GM18907 (cell line): Measurements from ENCODE around the gene FA2H.

Experiments
- ATAC-seq: cut with Tn5 transposase; IDR thresholded peaks from one replicate; pipeline ENCODE4 v1.9.1; 2021; ENCODE audit warnings: mild to moderate bottlenecking, moderate library complexity; ENCODE audit not compliant: unreplicated experiment

FA2H gene

DNA sequence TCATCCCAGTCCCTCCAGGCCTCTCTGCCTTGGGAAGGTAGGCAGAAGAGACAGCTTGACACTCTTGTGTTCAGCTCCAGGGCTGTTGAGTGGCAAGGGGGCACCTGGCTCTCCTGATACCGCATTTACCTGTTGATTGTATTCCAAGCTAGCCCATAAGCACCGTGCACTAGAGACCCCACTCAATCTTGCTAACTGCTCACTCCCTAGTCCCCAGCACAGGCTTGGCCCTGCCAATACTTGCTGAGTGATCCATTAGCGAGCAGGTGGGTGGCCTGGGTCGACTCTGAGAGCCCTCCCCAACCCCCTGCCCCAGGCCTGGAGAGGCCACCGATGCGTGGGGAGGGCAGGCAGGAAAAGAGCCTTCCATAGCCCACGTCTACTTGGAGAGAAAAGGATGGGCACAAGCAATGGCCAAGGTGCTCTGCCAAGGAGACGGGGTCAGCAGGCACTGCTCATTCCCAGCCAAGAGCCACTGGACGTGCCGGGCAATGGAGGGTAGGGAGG lies 29.5 kb downstream of the FA2H start:
- ATAC-seq: no peak

DNA sequence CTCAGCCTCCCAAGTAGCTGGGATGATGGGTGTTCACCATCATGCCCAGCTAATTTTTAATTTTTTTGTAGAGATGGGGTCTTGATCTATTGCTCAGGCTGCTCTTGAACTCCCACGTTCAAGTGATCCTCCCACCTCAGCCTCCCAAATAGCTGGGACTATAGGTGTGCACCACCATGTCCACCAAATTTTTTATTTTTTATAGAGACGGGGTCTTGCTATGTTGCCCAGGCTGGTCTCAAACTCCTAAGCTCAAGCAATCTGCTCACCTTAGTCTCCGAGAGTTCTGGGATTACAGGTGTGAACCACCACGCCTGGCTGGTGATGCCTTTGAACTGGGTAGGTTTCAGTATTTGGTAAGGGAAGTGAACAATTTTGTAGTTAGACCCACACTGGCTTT lies 30.1 kb downstream of the FA2H start:
- ATAC-seq: no peak

DNA sequence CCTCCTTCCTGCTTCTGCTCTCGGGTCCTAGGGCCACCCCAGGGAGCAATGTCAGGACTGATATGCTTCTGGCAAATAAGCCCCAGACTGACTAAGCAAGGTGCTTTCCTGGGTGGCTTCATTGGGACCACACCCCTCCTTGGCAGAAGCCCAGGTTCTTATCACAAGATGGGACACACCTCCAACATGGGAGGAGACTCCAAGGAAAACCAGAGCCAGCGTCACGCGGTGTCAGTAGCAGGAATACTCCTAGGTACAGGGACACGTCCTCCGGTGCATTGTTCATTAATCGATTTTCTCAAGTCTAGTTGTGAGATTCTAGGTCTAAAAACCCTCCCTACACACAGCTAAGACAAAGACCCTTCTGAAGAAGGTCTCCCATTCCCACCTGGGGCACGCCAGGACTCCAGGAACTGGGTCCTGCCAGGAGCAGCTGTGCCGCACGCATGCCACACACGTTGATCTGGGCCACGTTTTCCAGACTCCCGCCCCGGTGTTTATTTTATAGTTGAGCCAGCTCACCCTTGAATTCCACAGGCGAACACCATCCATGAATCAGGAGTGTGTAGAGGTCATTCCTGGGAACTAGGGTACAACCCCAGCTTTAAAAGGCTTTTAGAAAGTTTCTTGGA lies 30.8 kb downstream of the FA2H start:
- no peak for ATAC-seq

DNA sequence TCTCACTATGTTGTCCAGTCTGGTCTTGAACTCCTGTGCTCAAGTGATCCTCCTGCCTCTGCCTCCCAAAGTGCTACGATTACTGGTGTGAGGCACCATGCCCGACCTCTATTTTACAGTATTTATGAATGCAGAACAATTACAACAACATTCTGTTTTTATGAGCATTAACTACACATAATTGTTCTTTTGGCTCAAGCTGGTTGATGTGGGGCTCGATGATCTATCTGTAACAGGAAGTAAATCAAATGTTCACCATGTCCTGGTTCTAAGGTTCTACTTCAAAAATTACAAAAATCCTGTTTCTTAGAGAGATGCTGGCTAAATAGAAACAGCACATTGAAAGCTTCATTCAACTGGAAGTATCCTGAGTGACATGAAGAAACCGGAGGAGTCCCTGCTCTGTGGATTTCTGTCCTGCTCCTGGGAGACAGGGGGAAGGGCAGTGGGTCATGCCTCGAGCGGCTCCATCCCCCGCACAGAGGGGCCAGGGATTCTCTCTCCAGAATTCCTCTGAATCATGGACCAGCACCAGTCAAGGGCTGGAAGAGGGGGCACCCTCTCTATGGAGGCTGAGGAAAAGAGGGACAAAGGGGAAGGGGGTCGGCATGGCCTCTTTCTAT lies 31.5 kb downstream of the FA2H start:
- ATAC-seq: no peak

DNA sequence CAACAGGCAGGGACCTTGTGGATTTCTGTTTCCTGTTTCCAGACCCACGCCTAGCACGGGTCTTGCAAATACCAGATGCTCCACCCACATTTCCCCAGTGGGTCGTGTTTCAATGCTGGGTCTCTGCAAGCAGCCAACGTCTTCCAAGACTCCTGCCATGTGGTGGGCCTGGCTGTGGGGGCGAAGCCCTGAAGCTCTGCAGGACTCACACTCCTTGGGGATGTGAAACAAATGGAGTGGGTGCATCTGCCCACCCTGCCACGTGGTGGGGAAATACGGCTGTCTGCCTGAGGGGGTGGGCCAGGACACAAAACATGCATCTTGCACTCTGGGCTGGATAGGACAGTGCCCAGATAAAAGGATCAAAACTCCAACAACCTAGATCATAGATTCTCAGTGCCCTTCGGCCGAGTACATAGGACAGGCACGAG lies 32.6 kb downstream of the FA2H start:
- no peak for ATAC-seq

DNA sequence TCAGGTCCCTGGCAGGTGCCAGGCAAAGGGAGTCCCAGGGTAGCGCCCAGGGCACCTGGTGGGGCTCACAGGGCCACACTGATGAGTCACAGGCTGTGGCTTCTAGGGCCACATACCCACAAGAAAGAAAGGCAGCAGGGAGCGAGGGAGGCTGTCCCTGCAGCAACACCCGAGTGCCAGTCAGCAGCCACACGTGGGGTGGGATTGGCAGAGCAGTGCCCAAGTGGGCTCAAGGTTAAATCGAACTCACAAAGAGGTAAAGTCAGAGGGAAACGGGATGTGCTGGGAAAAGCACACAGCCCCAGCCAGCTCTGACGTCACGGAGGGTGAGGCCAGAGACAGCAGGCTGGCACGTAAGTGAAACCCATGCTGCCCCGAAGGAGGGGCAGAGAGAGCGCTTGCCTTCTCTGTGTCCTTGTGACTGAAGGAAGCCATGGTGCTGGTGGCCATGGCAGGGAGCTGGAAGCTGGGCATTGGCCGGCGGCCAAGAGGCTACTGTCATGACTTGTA lies 33.8 kb downstream of the FA2H start:
- no peak for ATAC-seq

DNA sequence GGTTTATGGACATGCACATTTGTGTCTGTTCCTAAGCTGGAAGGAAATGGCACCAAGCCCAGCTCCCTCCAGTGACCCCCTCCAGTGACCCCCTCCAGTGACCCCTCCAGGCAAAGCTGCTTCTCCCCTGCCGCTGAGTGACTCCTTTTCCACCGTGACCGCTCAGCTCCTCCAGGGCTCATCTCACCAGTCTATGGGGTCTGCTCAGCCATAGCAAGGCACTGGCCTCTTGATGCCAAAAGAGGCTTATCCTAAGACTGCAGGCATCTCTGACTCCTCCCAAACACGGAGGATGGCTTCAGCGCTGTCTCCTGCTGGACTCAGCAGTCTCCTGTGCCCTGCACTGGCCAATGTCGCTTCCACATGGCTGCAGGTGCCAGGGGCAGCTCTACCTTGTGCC lies 35.3 kb downstream of the FA2H start:
- no peak for ATAC-seq

DNA sequence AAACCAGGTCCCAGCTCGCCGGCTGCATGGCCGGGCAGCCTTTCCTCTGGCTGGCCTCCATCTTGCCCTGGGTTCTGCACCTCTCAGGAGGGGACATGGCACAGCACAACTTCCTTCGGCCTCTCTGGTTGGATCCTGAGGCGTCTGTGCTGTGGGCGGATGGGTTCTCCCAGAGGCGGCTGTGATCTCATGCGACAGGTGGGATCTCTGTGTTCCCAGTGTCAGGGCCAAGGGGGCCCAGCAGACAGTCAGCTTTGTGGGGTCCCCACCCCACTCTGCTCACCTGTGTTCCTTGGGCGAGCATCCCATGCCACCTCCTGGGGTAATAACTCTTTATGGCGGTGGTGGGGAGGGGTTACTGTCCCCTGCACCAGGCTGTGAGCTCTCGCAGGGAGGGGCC lies 35.8 kb downstream of the FA2H start:
- ATAC-seq: no peak

DNA sequence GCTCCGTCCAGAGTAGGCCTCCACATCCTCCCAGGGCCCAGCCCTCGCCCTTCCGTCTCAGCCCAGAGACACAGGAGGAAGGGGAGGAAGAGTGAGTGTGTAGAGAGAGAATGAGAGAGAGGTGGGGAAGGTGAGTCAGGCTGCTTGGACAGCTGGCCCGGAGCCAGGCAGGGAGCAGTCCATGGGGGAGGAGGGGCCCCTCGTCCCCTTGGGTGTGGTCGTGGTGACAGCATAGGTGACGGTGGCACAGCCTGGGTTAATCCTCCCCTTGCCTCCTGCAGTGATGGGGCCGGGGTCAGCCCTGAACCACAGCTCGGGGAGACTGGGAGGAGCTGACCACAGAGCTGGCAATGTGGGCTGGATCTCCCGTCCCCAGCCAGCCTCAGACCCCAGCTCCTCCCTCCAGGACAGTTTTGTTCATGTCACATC lies 36.5 kb downstream of the FA2H start:
- no peak for ATAC-seq

DNA sequence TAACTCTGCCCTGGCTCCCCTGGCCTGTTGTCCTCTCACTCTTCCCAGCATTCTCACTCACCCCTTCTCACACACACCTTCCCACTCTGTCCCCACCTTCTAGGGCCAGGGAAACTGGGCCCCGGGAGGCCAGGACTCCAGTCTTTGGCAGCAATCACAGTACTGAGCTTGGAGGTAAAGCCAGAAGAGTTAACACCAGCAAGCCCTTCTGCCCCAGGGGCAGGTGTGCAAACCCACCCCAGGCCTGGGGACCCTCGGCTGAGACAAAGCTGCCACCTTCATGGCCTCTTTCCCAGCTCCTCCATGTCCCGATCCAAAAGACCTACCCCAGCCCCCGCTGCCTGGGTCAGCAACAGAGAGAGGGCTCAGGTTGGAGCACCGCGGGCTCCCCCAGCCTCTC lies 37.1 kb downstream of the FA2H start:
- no peak for ATAC-seq

DNA sequence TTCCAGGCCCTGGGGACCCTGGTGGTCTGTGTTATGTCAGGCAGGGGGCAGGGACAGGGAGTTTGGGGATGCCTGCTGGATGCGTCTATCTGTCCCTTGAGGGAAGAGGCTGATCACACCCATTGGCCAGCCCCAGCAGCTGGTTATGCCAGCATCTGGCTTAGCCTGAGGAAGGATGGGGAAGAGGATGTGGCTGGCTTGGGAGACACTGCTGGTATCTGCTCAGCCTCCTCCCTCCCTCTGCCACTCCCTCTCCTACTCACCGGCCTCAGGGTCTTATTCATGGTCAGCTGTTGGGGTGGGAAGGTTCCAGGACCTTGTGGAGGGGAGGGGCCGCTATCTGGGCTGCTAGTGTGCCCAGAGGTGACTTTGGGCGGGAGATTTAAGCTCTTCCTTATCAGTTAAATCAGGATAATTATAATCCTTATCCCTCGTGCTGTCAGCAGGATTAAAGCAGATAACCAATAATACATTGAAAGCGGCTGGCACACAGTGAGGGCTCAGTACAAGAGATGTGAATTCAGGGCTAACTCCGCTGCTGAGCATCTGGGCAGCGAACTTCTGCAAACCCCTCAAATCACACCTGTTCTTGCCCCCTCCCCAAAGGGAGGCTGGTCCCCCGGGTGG lies 38.0 kb downstream of the FA2H start:
- no peak for ATAC-seq

DNA sequence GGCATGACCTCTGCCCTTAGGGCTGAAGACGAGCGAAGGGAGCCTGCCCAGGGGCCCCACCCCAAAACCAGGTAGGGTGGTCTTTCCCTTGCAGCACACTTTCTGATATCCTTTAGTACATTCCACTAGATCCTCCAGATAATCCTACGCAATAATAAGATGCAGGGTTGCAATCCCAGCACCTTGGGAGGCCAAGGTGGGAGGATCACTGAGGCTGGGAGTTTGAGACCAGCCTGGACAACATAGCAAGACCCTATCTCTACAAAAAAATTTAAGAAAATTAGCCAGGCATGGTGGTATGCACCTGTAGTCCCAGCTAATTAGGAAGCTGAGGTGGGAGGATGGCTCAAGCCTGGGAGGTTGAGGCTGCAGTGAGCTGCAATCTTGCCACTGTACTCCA lies 39.1 kb downstream of the FA2H start:
- no peak for ATAC-seq

DNA sequence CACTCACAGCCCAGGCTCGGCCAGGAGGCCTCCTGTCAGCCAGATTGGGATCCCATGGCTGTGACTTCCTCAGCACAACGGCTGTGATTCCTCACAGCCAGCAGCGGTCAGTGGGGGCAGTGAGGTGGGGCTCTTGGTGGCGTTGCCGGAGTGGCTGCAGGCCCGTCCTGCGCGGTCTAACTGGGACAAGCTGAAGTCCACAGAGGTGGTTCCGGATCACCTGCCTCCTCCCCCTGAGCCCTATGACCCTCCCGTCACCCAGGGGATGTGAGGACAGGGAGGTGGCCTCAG lies 39.5 kb downstream of the FA2H start:
- ATAC-seq: no peak

DNA sequence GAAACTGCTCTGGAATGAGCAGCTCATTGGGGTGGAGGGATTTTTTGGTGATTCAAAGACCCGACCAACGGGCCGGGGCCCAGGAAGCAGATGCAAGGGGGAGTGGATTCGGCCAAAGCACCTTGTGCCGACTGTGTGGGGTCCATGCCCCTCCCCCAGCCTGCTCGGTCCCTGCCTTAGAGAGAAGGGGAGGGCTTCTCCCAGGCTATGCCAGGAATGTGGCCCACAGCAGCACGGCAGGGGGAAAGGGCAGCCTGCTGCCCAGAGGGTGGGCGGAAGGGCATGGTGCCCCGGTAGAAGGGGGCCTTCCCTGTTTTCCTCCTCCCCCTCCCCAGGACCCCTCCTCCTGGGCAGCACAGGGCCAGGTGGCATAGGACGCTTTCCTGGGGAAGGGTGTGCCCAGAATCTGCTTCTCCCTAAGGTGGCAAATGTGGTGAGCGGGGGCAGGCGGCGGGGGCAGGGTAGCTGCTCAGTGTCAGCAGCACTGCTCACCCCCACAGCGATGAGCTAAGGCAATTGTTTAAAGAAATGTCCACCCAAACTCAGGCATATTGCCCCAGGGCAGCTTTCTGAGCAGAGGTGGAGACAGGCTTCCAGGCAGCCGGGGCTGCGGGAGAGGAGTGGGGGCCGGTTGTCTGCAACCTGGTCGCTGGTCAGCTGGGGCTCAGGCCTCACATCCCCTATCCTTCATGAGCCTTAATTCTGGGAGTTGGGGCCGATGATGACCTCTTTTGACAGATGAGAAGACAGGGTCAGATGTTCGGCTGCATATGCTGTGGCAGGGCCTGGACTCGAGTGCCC lies 40.1 kb downstream of the FA2H start:
- ATAC-seq: no peak

DNA sequence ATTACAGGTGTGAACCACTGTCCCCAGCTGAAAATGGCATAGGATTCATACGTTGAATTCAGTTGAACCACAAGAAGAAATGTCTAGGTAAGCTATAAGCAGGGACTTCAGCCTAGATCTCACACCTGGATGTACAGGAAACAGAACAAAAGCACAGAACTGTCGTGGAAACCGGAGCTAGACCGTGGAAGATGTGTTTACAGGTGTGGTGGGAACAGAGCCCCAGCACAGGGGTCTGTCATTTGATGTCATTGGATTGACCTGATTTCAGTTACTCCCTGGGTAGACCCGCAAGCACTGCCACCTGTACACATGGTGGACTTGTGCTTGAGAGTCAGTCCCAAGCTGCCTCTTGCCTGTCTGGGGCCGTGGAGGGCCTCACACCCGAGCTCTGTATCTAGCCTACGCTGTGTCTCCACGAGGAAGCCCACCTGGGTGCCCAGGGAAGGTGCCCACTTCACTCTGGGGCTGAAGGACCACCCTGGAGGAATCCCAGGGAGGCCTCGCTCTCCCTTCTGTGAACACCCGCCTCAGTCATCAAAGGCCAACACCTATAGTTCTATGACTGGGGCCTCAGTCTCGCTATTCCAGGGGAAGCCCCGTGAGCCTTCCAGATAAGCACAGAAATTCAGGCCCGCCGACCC lies 41.8 kb downstream of the FA2H start:
- ATAC-seq: no peak

DNA sequence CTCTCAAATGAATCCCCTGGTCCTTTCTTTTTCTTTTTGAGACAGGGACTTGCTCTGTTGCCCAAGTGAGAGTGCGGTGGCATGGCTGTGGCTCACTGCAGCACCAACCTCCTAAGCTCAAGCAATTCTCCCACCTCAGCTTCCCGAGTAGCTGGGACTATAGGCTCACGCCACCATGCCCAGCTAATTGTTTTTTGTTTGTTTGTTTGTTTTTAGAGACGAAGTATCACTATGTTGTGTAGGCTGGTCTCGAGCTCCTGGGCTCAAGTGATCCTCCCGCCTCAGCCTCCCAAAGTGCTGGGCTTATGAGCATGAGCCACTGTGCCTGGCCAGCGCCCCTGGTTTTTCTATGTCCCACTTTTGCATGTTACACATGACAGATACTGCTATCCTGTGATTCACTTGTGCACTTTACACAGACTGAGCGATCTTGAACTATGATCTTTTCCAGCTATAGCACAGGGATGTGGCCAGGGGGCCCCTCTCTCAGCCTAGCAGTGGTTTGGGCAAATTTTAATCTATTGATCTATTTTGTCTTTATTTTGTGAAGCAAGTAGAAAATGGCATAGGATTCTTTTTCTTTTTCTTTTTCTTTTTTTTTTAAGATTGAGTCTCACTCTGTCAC lies 42.7 kb downstream of the FA2H start:
- no peak for ATAC-seq

DNA sequence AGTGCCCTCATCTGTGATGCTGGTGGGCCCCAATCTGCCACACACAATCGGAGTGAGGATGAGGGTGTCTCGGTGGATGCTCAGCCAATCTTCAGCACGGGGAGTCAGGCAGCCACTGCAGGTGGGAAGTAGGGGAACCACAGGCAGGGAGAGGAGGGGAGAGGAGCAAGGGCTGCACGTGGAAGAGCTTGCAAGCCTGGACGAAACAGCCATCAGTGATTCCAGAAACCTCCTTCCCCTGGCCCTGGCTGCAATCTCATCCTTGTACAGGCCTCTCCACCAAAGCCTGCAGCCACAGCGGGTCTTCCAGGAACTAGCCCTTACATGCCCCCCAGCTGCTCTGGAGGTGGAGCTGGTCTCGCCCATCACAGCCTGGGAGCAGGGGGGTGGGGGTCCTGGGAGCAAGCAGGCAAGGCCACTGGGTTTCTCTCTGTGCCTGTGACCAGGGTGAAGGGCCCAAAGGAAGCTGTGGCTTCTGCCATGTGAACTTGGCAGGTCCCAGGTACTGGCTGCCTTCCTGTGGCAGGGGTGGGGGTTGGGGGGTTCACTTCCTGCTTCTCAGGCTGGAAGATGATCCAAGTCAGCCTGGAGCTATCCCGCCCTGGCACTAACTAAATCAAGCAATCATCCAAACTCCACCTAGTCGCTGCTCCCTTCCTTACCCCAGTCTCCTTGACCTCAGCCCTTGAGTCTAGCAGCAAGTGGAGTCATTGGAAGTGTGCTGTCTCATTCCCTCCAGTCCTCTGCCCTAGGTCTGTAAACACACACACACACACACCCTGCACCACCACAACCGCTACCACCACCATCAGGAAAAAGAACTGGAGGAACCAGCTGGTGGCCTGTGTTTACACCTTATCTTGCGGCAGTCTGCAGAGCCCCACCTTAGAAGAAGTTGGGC lies 44.6 kb downstream of the FA2H start:
- no peak for ATAC-seq

DNA sequence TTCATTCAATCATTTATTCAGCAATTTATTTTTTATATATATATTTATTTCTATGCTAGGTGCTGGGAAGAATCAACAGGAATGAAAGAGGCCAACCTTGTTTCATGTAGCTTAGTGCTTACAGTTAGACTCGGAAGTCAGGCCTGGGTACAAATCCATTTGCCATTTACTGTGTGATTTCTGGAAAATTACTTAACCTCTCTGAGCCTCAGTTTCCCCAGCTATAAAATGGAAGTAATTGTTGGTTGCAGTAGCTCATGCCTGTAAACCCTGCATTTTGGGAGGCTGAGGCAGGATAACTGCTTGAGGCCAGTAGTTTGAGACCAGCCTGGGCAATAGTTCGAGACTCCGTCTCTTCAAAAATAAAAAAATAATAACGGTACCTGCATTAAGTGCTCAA lies 46.7 kb downstream of the FA2H start:
- ATAC-seq: no peak

DNA sequence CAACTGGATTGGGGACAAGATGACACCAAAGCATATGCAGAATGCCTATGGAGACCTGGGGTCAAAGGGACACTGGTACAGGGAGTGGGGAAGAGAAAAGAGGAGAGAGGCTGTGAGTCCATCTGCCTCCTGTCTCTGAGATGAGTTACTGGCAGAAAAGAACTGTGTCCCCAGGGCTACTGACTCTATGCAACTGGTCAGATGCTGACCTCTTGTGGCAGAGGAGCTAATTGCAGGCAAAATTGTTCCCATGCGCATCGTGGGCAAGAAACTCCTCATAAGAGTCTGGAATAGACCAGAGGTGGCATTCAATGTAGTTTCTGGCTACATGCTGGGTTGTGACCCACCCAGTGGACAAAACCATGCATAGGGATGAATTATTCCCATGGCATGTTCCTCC lies 47.9 kb downstream of the FA2H start:
- no peak for ATAC-seq
